ENCODE results near the gene ABHD11.
A peak's percentile ranks its signal among the peaks of the same experiment; 100 is the strongest.
"Not testable (repeated sequence)": the region's sequence is repeated elsewhere in the genome, so short reads cannot be mapped to it uniquely, and the experiment has no call there.

Gene ABHD11

GRCh38 chr7:73717025-73717807, 21.4 kb downstream of the ABHD11 start:
- no peak for TF ChIP-seq CTCF (conservative IDR thresholded peaks at IDR 0.05; ENCODE audit: low read depth, low read length)
- Histone ChIP-seq H3K4me1 (ENCODE audit: low read depth, poor library complexity, severe bottlenecking) (peaks cover 40% of the 10 kb centered on the region), H3K4me3 (IDR thresholded peaks at IDR 0.05; ENCODE audit: insufficient read depth, low read depth, low read length) (no peak overlapping the region), H3K9ac (no peak overlapping the region), H3K36me3 (ENCODE audit: insufficient read depth) (no peaks in the 10 kb centered on the region), H4K20me1 (ENCODE audit: insufficient read depth) (no peaks in the 10 kb centered on the region), H3K27me3 (ENCODE audit: insufficient read depth, low read depth) (no peaks in the 10 kb centered on the region), H3K79me2 (ENCODE audit: insufficient read depth, low read depth) (peaks cover 31% of the 10 kb centered on the region), H2AFZ (ENCODE audit: low read depth) (no peak overlapping the region), H3K4me2 (peak overlapping the region; percentile 94; the same call in 1 of the 2 replicates), H3K27ac (no peak overlapping the region)

GRCh38 chr7:73716318-73716890, 22.2 kb downstream of the ABHD11 start:
- H3K9ac ChIP-seq = no peak overlapping the region
- no peak for TF ChIP-seq CTCF (conservative IDR thresholded peaks at IDR 0.05; ENCODE audit: low read depth, low read length)
- H3K4me1 ChIP-seq (ENCODE audit: low read depth, poor library complexity, severe bottlenecking) = peaks cover 40% of the 10 kb centered on the region

GRCh38 chr7:73715648-73716317, 22.8 kb downstream of the ABHD11 start:
- Histone ChIP-seq H4K20me1 (ENCODE audit: insufficient read depth) (no peaks in the 10 kb centered on the region), H3K4me1 (ENCODE audit: low read depth, poor library complexity, severe bottlenecking) (peaks cover 40% of the 10 kb centered on the region), H3K27me3 (ENCODE audit: insufficient read depth, low read depth) (no peaks in the 10 kb centered on the region), H3K36me3 (ENCODE audit: insufficient read depth) (no peaks in the 10 kb centered on the region), H3K27ac (peak overlapping the region; percentile 49), H2AFZ (ENCODE audit: low read depth) (no peak overlapping the region), H3K79me2 (ENCODE audit: insufficient read depth, low read depth) (peaks cover 31% of the 10 kb centered on the region), H3K4me2 (peak overlapping the region; percentile 56), H3K9ac (no peak overlapping the region; the same call in 1 of the 2 replicates), H3K4me3 (IDR thresholded peaks at IDR 0.05; ENCODE audit: insufficient read depth, low read depth, low read length) (no peak overlapping the region)
- no peak for TF ChIP-seq CTCF (conservative IDR thresholded peaks at IDR 0.05; ENCODE audit: low read depth, low read length)

More at GRCh38 chr7:73716318-73716890, 22.2 kb downstream of the ABHD11 start:
- Histone ChIP-seq H3K4me3 (IDR thresholded peaks at IDR 0.05; ENCODE audit: insufficient read depth, low read depth, low read length) (no peak overlapping the region), H3K4me2 (peak overlapping the region; percentile 56), H3K79me2 (ENCODE audit: insufficient read depth, low read depth) (peaks cover 31% of the 10 kb centered on the region), H2AFZ (ENCODE audit: low read depth) (no peak overlapping the region), H3K27ac (peak overlapping the region; percentile 49; the same call in 1 of the 2 replicates), H4K20me1 (ENCODE audit: insufficient read depth) (no peaks in the 10 kb centered on the region), H3K27me3 (ENCODE audit: insufficient read depth, low read depth) (no peaks in the 10 kb centered on the region), H3K36me3 (ENCODE audit: insufficient read depth) (no peaks in the 10 kb centered on the region)

- H3K36me3 ChIP-seq (ENCODE audit: insufficient read depth); H3K4me3 ChIP-seq (IDR thresholded peaks at IDR 0.05; ENCODE audit: insufficient read depth, low read depth, low read length); H3K27me3 ChIP-seq (ENCODE audit: insufficient read depth, low read depth); H3K4me2 ChIP-seq; H2AFZ ChIP-seq (ENCODE audit: low read depth); H3K9ac ChIP-seq; H3K27ac ChIP-seq; H4K20me1 ChIP-seq (ENCODE audit: insufficient read depth): not testable (repeated sequence)
- H3K4me1 ChIP-seq (ENCODE audit: low read depth, poor library complexity, severe bottlenecking) = peaks cover 36% of the 10 kb centered on the region
- H3K79me2 ChIP-seq (ENCODE audit: insufficient read depth, low read depth) = peaks cover 27% of the 10 kb centered on the region
Measured at GRCh38 chr7:73713319-73713718, 25.3 kb downstream of the ABHD11 start.

All from KMS-11 (cell line).